SKM-1 (cell line): ENCODE results near the gene RGS6.

Source experiments
- DNase-seq: peaks from one replicate; lab custom pipeline; 2025; ENCODE audit not compliant: unreplicated experiment; lab: John Stamatoyannopoulos, UW

The RGS6 gene

GRCh38 chr14:72154645-72155378 lies 222.6 kb downstream of the RGS6 start:
- no peak for DNase-seq

GRCh38 chr14:72155379-72155993 lies 223.3 kb downstream of the RGS6 start:
- DNase-seq = no peak

GRCh38 chr14:72164420-72165228 lies 232.4 kb downstream of the RGS6 start:
- DNase-seq = no peak

- DNase-seq = no peak
Measured at GRCh38 chr14:72165229-72165698, 233.0 kb downstream of the RGS6 start.

GRCh38 chr14:72169521-72169920 lies 237.3 kb downstream of the RGS6 start:
- no peak for DNase-seq

GRCh38 chr14:72172049-72172448 lies 239.8 kb downstream of the RGS6 start:
- no peak for DNase-seq

- DNase-seq = no peak
Measured at GRCh38 chr14:72172597-72172996, 240.4 kb downstream of the RGS6 start.

GRCh38 chr14:72173038-72173720 lies 240.9 kb downstream of the RGS6 start:
- no peak for DNase-seq

- no peak for DNase-seq
Measured at GRCh38 chr14:72177251-72177650, 245.0 kb downstream of the RGS6 start.

- DNase-seq = no peak
Measured at GRCh38 chr14:72178517-72178916, 246.3 kb downstream of the RGS6 start.

- DNase-seq = no peak
Measured at GRCh38 chr14:72182708-72183432, 250.6 kb downstream of the RGS6 start.

- no peak for DNase-seq
Measured at GRCh38 chr14:72183631-72184030, 251.4 kb downstream of the RGS6 start.

GRCh38 chr14:72186523-72186922 lies 254.3 kb downstream of the RGS6 start:
- DNase-seq = no peak

- no peak for DNase-seq
Measured at GRCh38 chr14:72196237-72197015, 264.2 kb downstream of the RGS6 start.

- DNase-seq = no peak
Measured at GRCh38 chr14:72201645-72202044, 269.4 kb downstream of the RGS6 start.

- DNase-seq = no peak
Measured at GRCh38 chr14:72213424-72213823, 281.2 kb downstream of the RGS6 start.

GRCh38 chr14:72215080-72215479 lies 282.9 kb downstream of the RGS6 start:
- no peak for DNase-seq

- DNase-seq = no peak
Measured at GRCh38 chr14:72217135-72217534, 284.9 kb downstream of the RGS6 start.

- no peak for DNase-seq
Measured at GRCh38 chr14:72222046-72222445, 289.8 kb downstream of the RGS6 start.

GRCh38 chr14:72236629-72237028 lies 304.4 kb downstream of the RGS6 start:
- DNase-seq = no peak
